Right atrium auricular region (tissue), 2 donors: Measurements from ENCODE around the gene MED6. TPM values are rescaled to one million over a fixed set of nuclear protein-coding genes. Genes with fewer than 3 reads are reported as not detected.

ENCODE experiments used
- DNase-seq: peaks from one replicate; pipeline ENCODE4 v3.0.0-alpha.2; 2019; ENCODE audit warnings: low spot score
- H3K27ac ChIP-seq, 2 donors: fragments of 200-600 bp; sonication (generic); 1 replicate in 1 of 2; 2 replicates in 1 of 2; pipeline ENCODE4 v1.5.1; 2016 to 2019
- H3K27me3 ChIP-seq, 2 donors: fragments of 200-600 bp; sonication (generic); one replicate each; pipeline versions ENCODE4 v1.5.1 to v1.6.0; 2017 to 2019
- H3K36me3 ChIP-seq: fragments of 200-600 bp; sonication (generic); one replicate; pipeline ENCODE4 v1.5.1; 2016
- H3K4me1 ChIP-seq, 2 donors: fragments of 200-600 bp; sonication (generic); one replicate each; pipeline versions ENCODE4 v1.5.1 to v1.6.0; 2017 to 2019
- H3K4me3 ChIP-seq, 2 donors: fragments of 200-600 bp; sonication (generic); 1 replicate in 1 of 2; 2 replicates in 1 of 2; pipeline ENCODE4 v1.5.1; 2017 to 2019; ENCODE audit warnings: mild to moderate bottlenecking in 1 of 2, moderate library complexity in 1 of 2
- H3K9me3 ChIP-seq, 2 donors: fragments of 200-600 bp; sonication (generic); one replicate each; pipeline ENCODE4 v1.5.1; 2019
- total RNA-seq, 2 donors: library from RNA; depleted of rRNA; stranded (reverse); fragments of >200 nt; gene quantifications; one replicate each; pipeline ENCODE4 v1.1.0, GENCODE V29; 2016
- TF ChIP-seq, protein P1 (sequence below), 2 donors: fragments of 200-600 bp; sonication (generic); IDR thresholded peaks; one replicate each; pipeline ENCODE4 v1.5.1; 2019; ENCODE audit warnings: antibody characterized with exemption in 2 of 2

Gene MED6
- total RNA-seq, 2 donors from 2014 or later: 12.1 to 17.9 TPM

GRCh38 chr14:70643967-70644366, 43.5 kb upstream of the MED6 start:
- TF ChIP-seq, protein P1, sequence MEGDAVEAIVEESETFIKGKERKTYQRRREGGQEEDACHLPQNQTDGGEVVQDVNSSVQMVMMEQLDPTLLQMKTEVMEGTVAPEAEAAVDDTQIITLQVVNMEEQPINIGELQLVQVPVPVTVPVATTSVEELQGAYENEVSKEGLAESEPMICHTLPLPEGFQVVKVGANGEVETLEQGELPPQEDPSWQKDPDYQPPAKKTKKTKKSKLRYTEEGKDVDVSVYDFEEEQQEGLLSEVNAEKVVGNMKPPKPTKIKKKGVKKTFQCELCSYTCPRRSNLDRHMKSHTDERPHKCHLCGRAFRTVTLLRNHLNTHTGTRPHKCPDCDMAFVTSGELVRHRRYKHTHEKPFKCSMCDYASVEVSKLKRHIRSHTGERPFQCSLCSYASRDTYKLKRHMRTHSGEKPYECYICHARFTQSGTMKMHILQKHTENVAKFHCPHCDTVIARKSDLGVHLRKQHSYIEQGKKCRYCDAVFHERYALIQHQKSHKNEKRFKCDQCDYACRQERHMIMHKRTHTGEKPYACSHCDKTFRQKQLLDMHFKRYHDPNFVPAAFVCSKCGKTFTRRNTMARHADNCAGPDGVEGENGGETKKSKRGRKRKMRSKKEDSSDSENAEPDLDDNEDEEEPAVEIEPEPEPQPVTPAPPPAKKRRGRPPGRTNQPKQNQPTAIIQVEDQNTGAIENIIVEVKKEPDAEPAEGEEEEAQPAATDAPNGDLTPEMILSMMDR (IDR thresholded peaks at IDR 0.05): no peak
- Histone ChIP-seq H3K36me3 (no peaks in the 10 kb centered on the region), H3K4me3 (no peak overlapping the region), H3K27me3 (no peaks in the 10 kb centered on the region), H3K9me3 (no peaks in the 10 kb centered on the region), H3K27ac (no peak overlapping the region), H3K4me1 (peaks cover 0 to 24% of the 10 kb centered on the region in 2 donors)
- no peak for DNase-seq

DNA sequence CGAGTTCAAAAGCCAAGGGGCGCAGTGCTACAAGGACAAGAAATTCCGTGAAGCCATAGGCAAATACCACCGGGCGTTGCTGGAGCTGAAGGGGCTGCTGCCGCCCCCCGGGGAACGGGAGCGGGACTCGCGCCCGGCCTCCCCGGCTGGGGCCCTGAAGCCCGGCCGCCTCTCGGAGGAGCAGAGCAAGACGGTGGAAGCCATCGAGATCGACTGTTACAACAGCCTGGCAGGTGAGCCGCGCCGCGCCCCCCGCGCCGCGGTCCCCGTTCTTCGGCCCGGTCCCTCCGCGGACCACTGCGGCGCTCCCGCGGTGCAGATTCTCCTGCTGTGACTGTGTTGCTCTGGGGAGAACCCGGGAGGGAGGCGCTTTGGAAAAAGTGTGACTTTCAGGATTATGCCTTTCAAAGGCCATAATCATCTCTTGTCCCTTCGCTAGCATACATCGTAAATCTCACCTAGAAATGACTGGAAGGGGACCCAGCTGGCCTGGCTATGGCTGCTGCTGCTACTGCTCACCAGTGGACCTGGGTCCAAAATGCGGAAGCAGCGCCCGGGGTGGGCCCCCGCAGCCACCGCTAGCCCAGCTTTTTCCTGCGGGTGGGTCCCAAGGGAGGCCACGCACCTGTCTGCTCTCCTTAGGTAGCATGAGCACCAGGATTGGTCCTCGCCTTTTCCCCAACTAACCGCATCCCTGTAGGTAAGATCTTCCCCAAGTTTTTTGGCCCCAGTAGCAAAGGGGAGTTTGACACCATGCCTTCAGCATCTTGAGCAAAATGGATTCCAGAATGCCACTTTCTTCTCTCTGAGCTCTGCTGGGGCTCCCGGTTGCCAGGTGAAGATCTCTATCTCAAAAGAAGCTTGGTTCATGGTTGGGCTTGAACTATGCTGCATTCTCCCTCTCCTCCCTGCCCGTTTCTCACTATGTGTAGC, 42.1 kb upstream of the MED6 start:
- Histone ChIP-seq H3K27ac (peak overlapping the region in 1 of 2 donors; percentile 46), H3K36me3 (no peaks in the 10 kb centered on the region), H3K27me3 (no peaks in the 10 kb centered on the region), H3K4me3 (peak overlapping the region; percentile 68 to 71), H3K9me3 (no peaks in the 10 kb centered on the region), H3K4me1 (peaks cover 0 to 24% of the 10 kb centered on the region in 2 donors)
- no peak for DNase-seq
- TF ChIP-seq, protein P1 (IDR thresholded peaks at IDR 0.05): no peak

- H3K4me1 ChIP-seq: peaks cover 0 to 24% of the 10 kb centered on the region in 2 donors
- peak within 1 kb of the TSS; percentile 68 to 71 for H3K4me3 ChIP-seq
- H3K27me3 ChIP-seq: no peaks in the 10 kb centered on the region
- TF ChIP-seq, protein P1 (IDR thresholded peaks at IDR 0.05): no peak
- H3K36me3 ChIP-seq: no peaks in the 10 kb centered on the region
- no peak for DNase-seq
- H3K9me3 ChIP-seq: no peaks in the 10 kb centered on the region
- H3K27ac ChIP-seq: peak within 1 kb of the TSS in 1 of 2 donors; percentile 46
Measured at GRCh38 chr14:70641548-70642302, 41.3 kb upstream of the MED6 start, which contains the start of gene TTC9. TTC9 (plus strand) TSS chr14:70641916; CDS start chr14:70642130, 214 bp downstream.

- no peak overlapping the region for H3K27ac ChIP-seq
- TF ChIP-seq, protein P1 (IDR thresholded peaks at IDR 0.05): no peak
- H3K4me3 ChIP-seq: peak overlapping the region; percentile 68 to 71
- no peaks in the 10 kb centered on the region for H3K36me3 ChIP-seq
- no peak for DNase-seq
- H3K9me3 ChIP-seq: no peaks in the 10 kb centered on the region
- H3K27me3 ChIP-seq: no peaks in the 10 kb centered on the region
- peaks cover 0 to 24% of the 10 kb centered on the region in 2 donors for H3K4me1 ChIP-seq
Measured at GRCh38 chr14:70640938-70641547, 40.6 kb upstream of the MED6 start.

DNA sequence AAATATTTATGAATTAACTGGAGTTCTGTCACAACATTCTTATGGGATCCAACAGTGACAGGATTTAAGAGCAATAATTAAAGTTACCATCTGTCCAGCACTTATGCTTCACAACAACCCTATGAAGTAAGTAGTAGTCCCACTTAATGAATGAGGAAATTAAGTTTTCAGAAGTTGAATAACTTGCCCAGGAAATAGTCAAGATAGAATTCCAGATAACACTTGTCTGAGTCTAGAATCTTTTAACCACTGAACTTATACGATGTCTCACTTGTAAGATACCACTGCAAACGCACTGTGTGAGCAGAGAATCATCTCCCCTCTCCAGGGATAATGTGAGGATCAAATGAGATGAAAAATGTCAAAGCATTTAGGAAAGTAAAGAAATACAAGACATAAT, 38.0 kb upstream of the MED6 start:
- TF ChIP-seq, protein P1 (IDR thresholded peaks at IDR 0.05): no peak
- H3K4me3 ChIP-seq: no peak overlapping the region
- no peak for DNase-seq
- H3K4me1 ChIP-seq: peaks cover 0 to 22% of the 10 kb centered on the region in 2 donors
- H3K9me3 ChIP-seq: no peaks in the 10 kb centered on the region
- H3K36me3 ChIP-seq: no peaks in the 10 kb centered on the region
- H3K27me3 ChIP-seq: no peaks in the 10 kb centered on the region
- H3K27ac ChIP-seq: no peak overlapping the region
